Esophagus muscularis mucosa (tissue), 4 donors: ENCODE results near the gene DCAF8.

Source experiments
- CTCF ChIP-seq, 3 experiments: fragments of 200-600 bp in 2 of 3; fragments of 450-650 bp in 1 of 3; sonication (generic) in 2 of 3; IDR thresholded peaks; one replicate each; pipeline ENCODE4 v1.5.1; 2017 to 2019; ENCODE audit warnings: antibody characterized with exemption in 3 of 3, mild to moderate bottlenecking in 2 of 3, moderate library complexity in 1 of 3
- EP300 ChIP-seq: sonication (generic); formaldehyde crosslinking; IDR thresholded peaks from one replicate; pipeline ENCODE4 v1.6.1; 2017; ENCODE audit warnings: antibody characterized with exemption
- POLR2A ChIP-seq: fragments of 450-650 bp; IDR thresholded peaks from one replicate; pipeline ENCODE4 v1.6.1; 2017; ENCODE audit warnings: antibody characterized with exemption, moderate library complexity, mild to moderate bottlenecking, low read depth

- TF ChIP-seq CTCF (IDR thresholded peaks at IDR 0.05) (no peak), POLR2A (no peak), EP300 (no peak)
Measured at GRCh38 chr1:160208557-160209320, 53.6 kb downstream of the DCAF8 start.
